HG02588 (cell line): ENCODE measurements around the gene ABCA1.
"Not testable (repeated sequence)": the region's sequence is repeated elsewhere in the genome, so short reads cannot be mapped to it uniquely, and the experiment has no call there.

ENCODE experiments used
- ATAC-seq: cut with Tn5 transposase; IDR thresholded peaks from one replicate; pipeline ENCODE4 v1.9.1; 2021; ENCODE audit warnings: mild to moderate bottlenecking, moderate library complexity; ENCODE audit not compliant: unreplicated experiment

ABCA1 gene

GRCh38 chr9:104951487-104951886 lies 23.5 kb upstream of the ABCA1 start:
- ATAC-seq = no peak

- no peak for ATAC-seq
Measured at GRCh38 chr9:104950838-104951237, 22.9 kb upstream of the ABCA1 start.

GRCh38 chr9:104948277-104948676 lies 20.3 kb upstream of the ABCA1 start:
- no peak for ATAC-seq

DNA sequence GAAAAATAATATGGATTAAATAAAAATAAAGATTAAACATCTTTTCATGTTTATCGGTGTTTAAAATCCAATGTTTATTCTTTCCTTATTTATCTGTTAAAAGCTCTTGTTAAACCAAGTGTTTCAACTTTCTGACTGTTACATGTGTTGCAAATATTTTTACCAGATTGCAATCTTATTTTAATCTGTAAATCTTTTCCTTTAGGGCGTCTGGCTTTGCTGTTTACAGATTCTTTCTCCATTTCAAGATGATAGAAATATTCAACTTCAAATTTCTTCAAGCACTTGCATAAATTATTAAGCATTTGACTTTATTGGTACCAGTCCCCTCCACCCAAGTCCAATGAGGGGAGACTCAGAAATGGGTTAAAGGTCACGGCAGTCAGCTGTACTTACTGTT lies 16.9 kb upstream of the ABCA1 start:
- ATAC-seq = no peak

DNA sequence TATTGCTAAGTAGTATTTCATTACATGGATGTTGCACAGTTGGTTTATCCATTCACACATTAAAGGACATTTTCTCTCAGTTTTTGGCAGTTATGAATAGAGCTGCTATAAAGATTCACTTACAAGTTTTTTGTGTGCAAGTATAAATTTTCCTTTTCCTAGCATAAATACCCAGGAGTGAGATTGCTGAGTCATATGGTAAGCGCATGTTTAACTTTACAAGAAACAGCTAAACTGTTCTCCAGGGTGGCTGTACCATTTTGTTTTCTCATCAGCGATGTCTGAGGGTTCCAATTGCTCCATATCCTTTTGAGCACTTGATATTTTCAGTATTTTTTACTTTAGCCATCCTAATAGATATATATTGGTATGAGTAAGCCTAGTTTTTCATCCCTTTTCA lies 16.4 kb upstream of the ABCA1 start:
- no peak for ATAC-seq

DNA sequence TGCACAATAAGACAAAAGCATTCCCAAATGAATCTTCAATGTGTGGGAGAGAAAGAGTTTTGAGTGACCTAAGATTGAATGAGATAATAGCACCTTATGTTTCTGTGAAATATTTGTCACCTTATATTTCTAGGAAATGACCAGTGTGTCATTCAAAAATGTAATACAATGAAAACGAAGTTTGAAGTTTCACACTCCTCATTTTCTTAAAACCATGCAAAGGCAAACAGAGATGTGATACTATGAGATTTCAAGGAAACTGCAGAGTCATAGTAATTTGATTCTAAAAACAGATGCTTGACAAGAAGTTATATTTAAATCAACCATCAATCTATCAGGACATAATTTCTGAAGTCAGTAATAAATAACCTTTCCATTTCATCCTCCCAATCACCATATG lies 13.6 kb upstream of the ABCA1 start:
- ATAC-seq = no peak

- ATAC-seq = no peak
Measured at GRCh38 chr9:104936291-104936690, 8.3 kb upstream of the ABCA1 start.

DNA sequence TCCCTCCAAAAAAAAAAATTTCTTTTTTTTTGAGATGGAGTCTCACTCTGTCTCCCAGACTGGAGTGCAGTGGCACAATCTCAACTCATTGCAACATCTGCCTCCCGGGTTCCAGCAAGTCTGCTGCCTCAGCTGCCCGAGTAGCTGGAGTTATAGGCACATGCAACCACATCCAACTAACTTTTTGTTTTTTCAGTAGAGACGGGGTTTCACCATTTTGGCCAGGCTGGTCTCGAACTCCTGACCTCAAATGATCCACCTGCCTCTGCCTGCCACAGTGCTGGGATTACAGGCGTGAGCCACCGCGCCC lies 7.5 kb upstream of the ABCA1 start:
- not testable (repeated sequence) for ATAC-seq

DNA sequence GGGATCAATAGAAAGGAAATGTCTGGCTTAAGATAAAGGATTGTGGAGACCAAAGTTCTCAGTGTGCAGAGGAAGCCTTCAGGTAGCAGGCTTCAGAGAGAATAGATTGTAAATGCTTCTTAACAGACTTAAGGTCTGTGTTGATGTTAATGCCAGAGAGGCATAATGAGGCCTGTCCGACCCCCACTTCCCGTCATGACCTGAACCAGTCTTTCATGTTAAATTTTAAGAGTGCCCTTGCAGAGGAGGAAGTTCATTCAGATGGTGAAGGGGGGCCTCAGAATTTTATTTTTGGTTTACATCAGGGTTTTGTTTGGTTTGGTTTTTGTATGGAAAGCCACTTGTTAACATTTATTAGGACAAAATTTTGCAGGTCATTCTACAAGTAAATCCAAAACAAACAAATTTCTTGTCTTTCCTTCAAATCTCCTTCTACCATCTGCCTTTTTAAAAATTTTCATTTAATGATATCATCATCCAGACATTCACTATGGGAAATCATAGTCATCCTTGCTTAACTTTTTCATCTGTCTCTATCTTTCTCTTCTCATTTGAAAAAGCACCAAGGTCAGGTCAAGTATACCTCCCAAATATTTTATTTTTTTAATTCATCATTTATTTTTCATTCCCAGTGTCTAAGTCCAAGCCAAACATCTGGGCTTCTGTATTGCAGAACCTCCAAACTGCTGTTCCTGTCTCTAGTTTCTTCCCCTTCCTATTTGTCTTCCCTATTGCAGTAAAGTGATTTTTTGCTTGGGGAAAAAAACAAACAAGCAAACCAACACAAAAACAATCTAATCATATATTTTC lies 6.9 kb upstream of the ABCA1 start:
- ATAC-seq = no peak

DNA sequence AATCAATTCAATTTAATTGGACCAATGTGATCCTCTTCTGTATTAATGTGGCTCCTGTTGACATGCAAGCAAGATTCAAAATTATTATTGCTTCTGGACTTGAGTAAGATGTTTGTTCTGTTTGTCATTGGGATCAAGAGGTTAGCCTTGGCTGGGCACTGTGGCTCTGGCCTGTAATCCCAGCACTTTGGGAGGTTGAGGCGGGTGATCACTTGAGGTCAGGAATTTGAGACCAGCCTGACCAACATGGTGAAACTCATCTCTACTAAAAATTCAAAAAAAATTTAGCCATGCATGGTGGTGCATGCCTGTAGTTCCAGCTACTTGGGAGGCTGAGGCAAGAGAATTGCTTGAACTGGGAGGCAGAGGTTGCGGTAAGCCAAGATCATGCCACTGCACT lies 5.1 kb upstream of the ABCA1 start:
- not testable (repeated sequence) for ATAC-seq

- ATAC-seq = no peak
Measured at GRCh38 chr9:104931256-104931655, 3.3 kb upstream of the ABCA1 start.

- ATAC-seq = no peak
Measured at GRCh38 chr9:104927216-104927911, 591 bp downstream of the ABCA1 start.

DNA sequence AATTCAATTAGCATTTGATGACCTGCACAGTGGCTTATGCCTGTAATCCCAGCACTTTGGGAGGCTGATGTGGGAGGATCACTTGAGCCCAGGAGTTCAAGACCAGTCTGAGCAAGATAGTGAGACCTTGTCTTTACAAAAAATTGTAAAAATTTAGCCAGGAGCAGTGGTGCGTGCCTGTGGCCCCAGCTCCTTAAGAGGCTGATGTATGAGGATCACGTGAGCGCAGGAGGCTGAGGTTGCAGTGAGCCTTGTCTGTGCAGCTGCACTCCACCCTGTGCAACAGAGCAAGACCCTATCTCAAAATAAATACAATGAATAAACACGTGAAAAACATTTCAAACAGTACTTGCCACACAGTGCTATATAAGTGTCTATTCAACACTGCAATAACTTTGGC lies 4.2 kb downstream of the ABCA1 start:
- ATAC-seq = peak; percentile 53

GRCh38 chr9:104923289-104923688 lies 4.7 kb downstream of the ABCA1 start:
- ATAC-seq = no peak

GRCh38 chr9:104922748-104923147 lies 5.2 kb downstream of the ABCA1 start:
- ATAC-seq = not testable (repeated sequence)

- no peak for ATAC-seq
Measured at GRCh38 chr9:104921067-104921741, 6.8 kb downstream of the ABCA1 start.

- ATAC-seq = no peak
Measured at GRCh38 chr9:104915753-104916152, 12.2 kb downstream of the ABCA1 start.

DNA sequence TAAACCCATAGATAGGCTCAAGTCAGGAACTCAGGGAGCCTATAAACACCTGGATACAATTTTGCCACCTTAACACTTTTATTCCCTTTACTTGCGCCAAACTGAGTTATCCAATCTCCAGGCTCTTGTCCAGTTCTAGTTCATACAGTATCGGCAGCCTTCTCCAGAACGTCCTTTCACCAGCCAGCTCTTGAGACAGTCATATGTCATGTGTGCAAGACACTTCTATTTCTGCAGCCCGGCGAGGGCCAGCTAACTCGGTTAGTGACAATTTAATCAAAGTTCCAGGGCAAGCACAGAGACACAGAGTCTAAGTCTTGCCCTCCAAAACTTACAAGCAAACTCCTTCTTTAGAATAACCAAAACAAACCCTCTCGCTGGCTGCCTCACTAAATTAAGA lies 12.9 kb downstream of the ABCA1 start:
- no peak for ATAC-seq

DNA sequence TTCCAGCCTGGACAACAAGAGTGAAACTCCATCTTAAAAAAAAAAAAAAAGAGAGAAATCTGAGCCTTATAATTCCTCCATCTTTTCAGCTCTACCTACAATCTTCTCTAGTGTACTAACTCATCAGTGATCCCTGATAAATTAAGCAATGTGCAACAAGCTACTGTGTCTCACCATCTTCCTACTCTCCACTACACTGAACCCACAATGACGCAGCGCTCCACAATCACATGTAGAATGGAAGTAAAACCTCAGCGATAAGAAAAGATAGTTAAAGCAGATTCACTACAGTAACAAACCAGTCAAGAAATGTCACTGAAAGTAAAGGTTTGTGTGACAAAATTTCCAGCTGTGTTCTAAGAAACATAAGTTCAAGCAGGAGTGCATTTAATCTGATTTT lies 13.5 kb downstream of the ABCA1 start:
- no peak for ATAC-seq

DNA sequence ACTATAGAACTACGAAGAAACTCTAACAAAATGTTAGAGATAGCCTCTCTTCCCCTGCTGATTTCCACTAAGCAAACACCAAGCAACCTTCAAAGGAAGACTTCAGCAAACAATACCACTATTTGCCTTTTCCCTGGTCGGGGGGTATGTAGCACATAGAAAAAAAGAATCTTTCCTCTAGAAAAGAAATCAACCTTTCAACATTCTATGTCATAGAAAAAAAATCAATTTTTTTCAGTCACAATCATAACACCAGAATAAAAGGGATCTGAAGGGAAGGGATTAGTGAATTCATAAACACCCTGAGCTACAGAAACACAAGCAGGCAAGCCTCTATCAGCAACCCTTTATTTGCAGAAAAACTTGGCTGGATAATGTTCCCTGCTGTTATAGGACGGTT lies 15.3 kb downstream of the ABCA1 start:
- ATAC-seq = no peak

GRCh38 chr9:104911032-104911607 lies 16.8 kb downstream of the ABCA1 start:
- no peak for ATAC-seq
